ENCODE results near the gene BEX2.
A peak's percentile ranks its signal among the peaks of the same experiment; 100 is the strongest.
"Not testable (repeated sequence)": the region's sequence is repeated elsewhere in the genome, so short reads cannot be mapped to it uniquely, and the experiment has no call there.

BEX2 gene

GRCh38 chrX:103310555-103311398 lies at the start of gene BEX2:
Gene BEX2, minus strand, starts transcription at chrX:103310990. Its CDS starts 1,014 bp downstream, at chrX:103309976.
- peak; percentile 40 to 66 (median 49) for DNase-seq

DNA sequence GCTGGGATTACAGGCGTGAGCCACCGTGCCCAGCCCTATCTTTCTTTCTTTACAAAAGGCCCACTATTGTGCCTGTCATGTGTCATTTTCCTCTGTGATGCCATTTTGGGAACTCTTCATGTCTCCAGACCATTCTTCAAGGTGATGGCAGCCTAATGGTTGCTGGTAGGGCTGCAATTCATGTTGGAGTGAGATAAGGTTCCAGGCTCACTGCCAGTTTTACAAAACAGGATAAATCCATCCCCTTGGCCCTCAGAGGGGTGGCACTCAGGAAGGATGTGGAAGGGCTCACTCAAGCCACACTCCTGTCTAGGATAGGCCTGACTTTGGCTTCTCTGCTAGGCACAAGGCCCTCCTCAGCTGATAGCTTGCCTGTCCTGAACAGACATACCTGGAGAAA lies 49.3 kb upstream of the BEX2 start:
- no peak for DNase-seq

GRCh38 chrX:103359605-103360004 lies 48.8 kb upstream of the BEX2 start:
- DNase-seq = not testable (repeated sequence)

DNA sequence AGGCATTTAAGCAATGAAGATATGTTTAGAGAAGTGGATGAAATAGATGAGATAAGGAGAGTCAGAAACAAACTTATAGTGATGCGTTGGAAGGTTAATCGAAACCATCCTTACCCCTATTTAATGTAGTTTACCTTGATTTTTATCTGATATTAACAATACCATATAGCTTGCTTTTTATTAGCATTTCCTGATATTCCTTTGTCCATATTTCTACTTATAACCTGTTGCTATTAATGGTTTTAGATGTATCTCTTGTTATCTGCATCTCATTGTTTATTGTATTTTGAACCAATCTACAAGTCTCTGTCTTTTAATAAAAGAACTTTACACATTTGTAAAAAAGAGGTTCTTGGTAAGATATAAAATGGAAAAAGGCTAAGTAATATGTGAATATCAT lies 47.1 kb upstream of the BEX2 start:
- DNase-seq = no peak

DNA sequence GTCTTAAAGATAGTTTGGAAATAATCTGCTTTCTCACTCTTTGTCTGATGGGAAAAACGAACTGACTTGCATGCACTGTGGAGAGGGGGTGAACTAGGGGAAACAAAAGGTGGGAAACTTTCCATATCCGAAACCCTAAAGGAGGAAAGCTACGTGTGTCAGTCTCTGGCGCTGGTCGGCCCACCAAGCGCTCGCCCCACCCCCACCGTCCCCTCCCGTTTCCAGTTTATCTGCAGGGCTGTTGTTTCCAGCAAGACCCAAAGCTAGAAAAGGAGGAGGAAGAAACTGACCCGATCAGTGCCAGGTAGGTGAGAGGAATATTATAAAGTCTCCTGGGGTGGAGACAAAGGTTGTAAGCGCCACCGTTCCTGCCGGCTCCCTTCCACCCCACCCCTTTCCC lies 46.1 kb upstream of the BEX2 start:
- peak in 1 of 3 donors; percentile 16 for DNase-seq

- DNase-seq = peak; percentile 38 to 56 (median 47)
These were observed 45.5 kb upstream of the BEX2 start, which contains the start of gene TCEAL9 for GRCh38 chrX:103356130-103356798. Gene TCEAL9, plus strand, starts transcription at chrX:103356506. Its CDS starts 1,179 bp downstream, at chrX:103357685.

GRCh38 chrX:103347682-103348397 lies 37.0 kb upstream of the BEX2 start:
- DNase-seq = no peak

- no peak for DNase-seq
These were observed 33.8 kb upstream of the BEX2 start for GRCh38 chrX:103344606-103345005.

DNA sequence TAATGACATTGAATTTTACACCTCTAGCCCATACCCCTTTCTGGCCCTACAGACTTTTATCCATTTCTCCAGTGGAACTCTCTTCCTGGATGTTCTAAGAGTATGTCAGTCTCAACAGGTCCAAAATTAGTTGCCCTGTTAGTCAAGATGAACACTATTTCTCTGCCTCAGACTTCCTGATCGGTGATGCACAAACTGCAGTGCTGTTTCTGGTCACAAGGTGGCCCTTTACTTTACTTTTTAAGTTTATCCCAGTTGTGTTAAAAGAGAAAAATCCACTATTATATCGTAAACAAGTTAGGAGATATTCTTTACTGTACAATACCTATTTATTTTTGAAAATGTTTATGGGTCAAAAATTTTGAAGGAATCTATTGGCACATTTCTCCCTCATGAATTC lies 32.3 kb upstream of the BEX2 start:
- peak; percentile 54 to 60 (median 58) for DNase-seq

DNA sequence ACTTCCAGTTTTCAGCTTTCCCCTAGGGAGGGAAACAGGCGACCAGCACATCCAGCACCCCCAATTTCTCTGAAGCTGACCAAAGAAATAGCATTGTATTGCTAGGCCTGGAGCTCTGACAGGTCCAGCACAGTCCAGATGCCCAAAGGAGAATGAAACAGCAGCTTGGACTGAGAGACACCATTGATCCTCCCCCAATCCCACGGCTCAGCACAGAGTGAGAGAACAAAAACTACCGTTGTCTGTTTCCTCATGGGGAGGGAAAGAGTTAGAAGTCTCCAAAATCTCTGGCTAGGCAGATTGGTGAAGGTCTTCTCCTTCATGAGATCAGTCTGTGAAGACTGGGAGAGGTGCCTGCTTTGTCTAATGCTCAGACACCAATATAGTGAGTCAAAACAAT lies 27.9 kb upstream of the BEX2 start:
- no peak for DNase-seq

GRCh38 chrX:103330681-103331288 lies 20.0 kb upstream of the BEX2 start:
- no peak for DNase-seq

DNA sequence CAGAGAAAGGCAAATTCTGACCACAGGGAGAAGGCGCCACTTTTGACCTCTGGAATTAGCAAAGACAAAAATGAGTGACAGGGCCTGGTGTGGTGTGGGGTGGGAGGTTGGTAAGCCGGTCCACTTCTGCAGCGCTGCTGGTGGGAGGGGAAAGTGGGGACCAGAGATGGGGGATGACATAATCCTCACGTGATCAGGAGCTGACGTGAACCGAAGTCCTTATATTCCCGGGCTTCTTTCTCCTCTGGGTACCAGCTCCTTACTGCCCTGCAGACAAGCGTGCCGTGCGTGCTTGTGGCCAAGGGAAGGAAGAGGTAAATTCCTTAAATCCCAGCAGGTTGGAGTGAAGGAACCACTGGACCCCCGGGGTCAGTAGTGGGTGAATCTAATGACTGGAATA lies 19.2 kb upstream of the BEX2 start, which contains the start of gene TCEAL7:
TSS of gene TCEAL7 (plus strand) at position 249 of the 400 bp plus-strand sequence. CDS start 1,165 bp downstream, outside the sequence.
- DNase-seq = no peak

GRCh38 chrX:103311399-103311780 lies 600 bp upstream of the BEX2 start:
- no peak for DNase-seq

- DNase-seq = no peak
These were observed 783 bp downstream of the BEX2 start for GRCh38 chrX:103309860-103310554.

DNA sequence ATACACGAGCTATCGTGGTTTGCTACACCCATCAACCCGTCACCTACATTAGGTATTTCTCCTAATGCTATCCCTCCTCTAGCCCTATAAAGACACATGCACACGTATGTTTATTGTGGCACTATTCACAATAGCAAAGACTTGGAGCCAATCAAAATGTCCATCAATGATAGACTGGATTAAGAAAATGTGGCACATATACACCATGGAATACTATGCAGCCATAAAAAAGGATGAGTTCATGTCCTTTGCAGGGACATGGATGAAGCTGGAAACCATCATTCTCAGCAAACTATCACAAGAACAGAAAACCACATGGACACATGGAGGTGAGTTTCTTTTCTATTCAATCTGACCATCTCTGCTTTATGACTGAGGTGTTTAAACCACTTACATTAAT lies 5.1 kb downstream of the BEX2 start:
- not testable (repeated sequence) for DNase-seq

- no peak for DNase-seq
These were observed 6.1 kb downstream of the BEX2 start for GRCh38 chrX:103304705-103305104.

DNA sequence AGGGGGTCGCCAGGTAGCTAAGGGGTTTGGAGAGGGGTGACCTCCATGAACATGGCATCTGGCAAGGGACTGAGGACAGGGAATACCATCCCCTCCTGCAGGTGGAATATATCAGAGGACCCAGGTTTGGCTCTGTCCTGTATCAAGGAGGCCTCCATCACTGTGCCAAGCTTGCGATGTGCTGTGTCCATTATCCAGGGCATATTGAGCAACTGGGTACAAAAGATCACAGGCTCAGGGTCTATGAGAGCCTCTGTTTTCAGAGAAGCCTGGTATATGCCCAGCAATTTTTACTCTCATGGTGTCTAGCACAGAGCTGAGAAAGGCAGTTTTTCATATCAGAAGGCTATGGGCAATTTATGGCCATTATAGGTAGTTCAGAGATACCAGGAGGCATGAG lies 17.7 kb downstream of the BEX2 start:
- no peak for DNase-seq

- no peak for DNase-seq
These were observed 31.2 kb downstream of the BEX2 start for GRCh38 chrX:103279624-103280023.

GRCh38 chrX:103276581-103277002 lies 34.2 kb downstream of the BEX2 start, which contains the start of gene TCEAL5:
Gene TCEAL5, minus strand, starts transcription at chrX:103276750. Its CDS starts 2,187 bp downstream, at chrX:103274563.
- DNase-seq = no peak

DNA sequence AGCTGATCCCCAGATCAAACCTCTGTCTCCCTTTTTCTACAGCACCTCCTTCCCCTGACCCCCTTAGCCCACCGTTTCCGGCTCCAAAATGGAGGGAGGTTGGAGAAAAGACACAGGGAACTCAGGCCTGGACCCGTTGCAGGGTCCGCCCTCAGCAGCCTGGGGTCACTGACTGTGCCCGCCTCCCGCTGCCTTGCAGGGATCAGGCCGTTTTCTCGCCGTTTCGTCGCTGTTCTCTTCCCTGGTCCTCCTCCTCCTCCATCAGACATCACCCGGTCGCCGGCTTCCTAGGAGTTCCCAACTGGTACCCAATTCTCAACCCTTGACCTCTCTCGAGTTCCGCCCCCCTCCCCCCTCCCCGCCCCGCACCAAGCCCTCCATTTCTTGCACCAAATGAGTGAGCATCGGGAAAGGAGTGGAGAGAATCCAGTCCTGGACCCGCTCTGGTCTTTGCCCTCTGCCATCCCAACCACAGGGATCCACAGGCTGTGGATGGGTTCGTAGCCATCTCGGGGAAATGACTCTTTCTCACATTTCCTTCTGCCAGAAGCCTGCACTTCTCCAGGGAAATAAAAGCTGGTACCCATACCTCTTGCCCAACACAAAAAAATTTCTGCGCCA lies 34.7 kb downstream of the BEX2 start:
- DNase-seq = no peak

DNA sequence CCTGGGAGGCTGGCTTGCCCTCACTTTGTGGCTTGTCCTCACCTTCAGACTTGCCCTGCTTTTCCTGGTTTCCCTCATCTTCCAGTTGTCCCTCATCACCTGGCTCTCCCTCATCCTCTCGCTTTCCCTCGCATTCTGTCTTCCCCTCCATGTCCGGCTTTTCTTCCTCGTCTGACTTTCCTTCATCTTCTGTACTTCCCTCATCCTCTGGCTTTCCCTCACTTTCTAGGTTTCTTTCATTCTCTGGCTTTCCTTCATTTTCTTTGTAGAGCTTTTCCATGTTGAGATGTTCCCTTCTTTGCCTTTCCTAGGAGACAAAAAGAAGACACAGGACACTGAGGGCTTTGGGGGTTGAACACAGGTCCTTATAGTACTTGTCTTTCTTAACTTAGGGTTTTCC lies 36.5 kb downstream of the BEX2 start:
- DNase-seq = no peak

Measured in suppressor macrophage treated with lipopolysaccharide for 1 hour (primary cell).